ENCODE results near the gene ALKAL2. TPM values are rescaled to one million over a fixed set of nuclear protein-coding genes. Genes with fewer than 3 reads are reported as not detected.

The ALKAL2 gene
- total RNA-seq, 2 donors from 2014 or later: 0.44 to 0.53 TPM

DNA sequence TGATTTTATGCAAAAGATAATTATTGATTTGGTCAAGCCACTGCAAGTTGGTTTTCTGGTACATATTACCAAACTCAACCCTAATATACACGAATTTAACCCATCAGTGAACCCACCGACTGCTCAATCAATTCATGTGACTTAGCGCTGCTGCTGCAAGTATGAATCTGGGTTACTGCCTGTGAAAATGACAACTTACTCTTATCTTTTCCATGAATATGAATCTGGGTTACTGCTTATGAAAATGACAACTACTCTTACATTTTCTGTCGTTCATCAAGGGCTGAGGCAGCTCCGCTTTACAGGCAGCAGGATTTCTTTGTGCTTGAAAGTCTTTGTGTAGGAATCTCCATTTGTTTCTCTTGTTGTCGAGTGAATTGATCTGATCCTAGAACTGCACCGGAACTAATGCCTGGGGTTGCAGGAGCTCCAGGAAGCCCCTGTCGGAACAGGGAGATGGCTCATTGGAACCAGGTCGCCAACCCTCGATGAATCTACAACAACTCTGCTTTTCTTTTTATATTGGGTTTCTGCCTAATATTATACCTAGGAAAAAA is 22.1 kb upstream of the ALKAL2 start:
- H3K4me1 ChIP-seq (ENCODE audit: control insufficient read depth, insufficient read depth, low read length): no peaks in the 10 kb centered on the region
- no peak overlapping the region for H3K9ac ChIP-seq (ENCODE audit: extremely low read depth, low read length, poor library complexity, severe bottlenecking)
- TF ChIP-seq, protein P1, sequence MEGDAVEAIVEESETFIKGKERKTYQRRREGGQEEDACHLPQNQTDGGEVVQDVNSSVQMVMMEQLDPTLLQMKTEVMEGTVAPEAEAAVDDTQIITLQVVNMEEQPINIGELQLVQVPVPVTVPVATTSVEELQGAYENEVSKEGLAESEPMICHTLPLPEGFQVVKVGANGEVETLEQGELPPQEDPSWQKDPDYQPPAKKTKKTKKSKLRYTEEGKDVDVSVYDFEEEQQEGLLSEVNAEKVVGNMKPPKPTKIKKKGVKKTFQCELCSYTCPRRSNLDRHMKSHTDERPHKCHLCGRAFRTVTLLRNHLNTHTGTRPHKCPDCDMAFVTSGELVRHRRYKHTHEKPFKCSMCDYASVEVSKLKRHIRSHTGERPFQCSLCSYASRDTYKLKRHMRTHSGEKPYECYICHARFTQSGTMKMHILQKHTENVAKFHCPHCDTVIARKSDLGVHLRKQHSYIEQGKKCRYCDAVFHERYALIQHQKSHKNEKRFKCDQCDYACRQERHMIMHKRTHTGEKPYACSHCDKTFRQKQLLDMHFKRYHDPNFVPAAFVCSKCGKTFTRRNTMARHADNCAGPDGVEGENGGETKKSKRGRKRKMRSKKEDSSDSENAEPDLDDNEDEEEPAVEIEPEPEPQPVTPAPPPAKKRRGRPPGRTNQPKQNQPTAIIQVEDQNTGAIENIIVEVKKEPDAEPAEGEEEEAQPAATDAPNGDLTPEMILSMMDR (conservative IDR thresholded peaks at IDR 0.05): no peak
- no peaks in the 10 kb centered on the region for H3K9me3 Mint-ChIP-seq
- no peak overlapping the region for H3K4me3 Mint-ChIP-seq
- H3K4me3 ChIP-seq (ENCODE audit: low read length): no peak overlapping the region
- WGBS, 2 experiments (ENCODE audit: insufficient coverage in 1 of 2, insufficient read length in 1 of 2): 60 to 77% methylated on average over 2 to 10 of the region's 10 CpGs
- no peaks in the 10 kb centered on the region for H3K36me3 Mint-ChIP-seq (ENCODE audit: low read depth)
- no peaks in the 10 kb centered on the region for H3K36me3 ChIP-seq (ENCODE audit: control insufficient read depth, insufficient read depth, low read length)
- H3K4me1 Mint-ChIP-seq: peaks cover 14% of the 10 kb centered on the region
- H3K27me3 Mint-ChIP-seq (ENCODE audit: insufficient read depth): no peaks in the 10 kb centered on the region
- H3K27me3 ChIP-seq (ENCODE audit: control insufficient read depth, insufficient read depth, low read length, poor library complexity, severe bottlenecking): no peaks in the 10 kb centered on the region
- peak overlapping the region; percentile 91 for H3K27ac ChIP-seq (ENCODE audit: low read depth, low read length)
- no peaks in the 10 kb centered on the region for H3K9me3 ChIP-seq (ENCODE audit: control insufficient read depth, low read length)
- peak overlapping the region; percentile 87 for H3K27ac Mint-ChIP-seq
- peak; percentile 48 for DNase-seq

DNA sequence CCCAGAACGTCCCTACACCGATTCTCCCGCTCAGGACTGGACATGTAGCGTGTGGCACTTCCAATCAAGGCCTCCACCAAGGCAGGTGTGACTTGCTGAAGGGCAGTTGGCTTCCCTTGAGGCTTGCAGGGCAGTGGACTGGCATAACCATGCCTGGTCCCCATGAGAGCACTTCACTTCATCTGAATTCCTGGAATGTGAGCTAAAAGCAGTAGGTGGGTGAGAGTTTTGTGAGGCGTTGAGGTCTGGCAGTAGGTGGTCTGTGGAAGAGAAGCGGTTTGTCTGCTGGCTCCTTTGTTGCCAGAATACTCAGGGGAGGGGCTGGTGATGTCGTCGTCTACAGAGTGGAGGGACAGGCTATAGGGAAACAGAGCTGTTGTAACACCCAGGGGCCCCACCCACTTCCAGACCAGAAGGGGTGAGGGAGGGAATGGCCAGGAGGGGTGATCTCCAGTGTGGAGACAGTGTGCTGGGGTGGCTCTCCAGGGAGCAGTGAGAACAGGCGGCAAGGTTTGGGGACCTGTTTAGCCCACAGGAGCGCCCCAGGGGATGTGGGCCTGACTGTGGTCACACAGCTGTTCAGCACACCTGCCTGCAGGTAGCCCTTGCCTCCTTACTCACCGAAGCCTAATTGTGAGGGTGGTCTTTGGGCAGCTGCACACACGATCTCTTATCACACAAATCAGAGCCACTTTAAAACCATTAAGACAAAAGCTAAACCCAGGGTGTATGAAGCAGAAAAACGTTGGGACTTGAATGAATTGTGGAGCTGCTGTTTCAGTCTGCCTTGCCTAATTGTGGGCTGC is 21.5 kb upstream of the ALKAL2 start:
- no peak overlapping the region for H3K4me3 ChIP-seq (ENCODE audit: low read length)
- WGBS, 2 experiments (ENCODE audit: insufficient coverage in 1 of 2, insufficient read length in 1 of 2): 58 to 77% methylated on average over 4 to 13 of the region's 13 CpGs
- Mint-ChIP-seq H3K9me3 (no peaks in the 10 kb centered on the region), H3K27me3 (ENCODE audit: insufficient read depth) (no peaks in the 10 kb centered on the region), H3K4me1 (peaks cover 14% of the 10 kb centered on the region), H3K36me3 (ENCODE audit: low read depth) (no peaks in the 10 kb centered on the region), H3K27ac (peak overlapping the region; percentile 87), H3K4me3 (no peak overlapping the region)
- H3K27ac ChIP-seq (ENCODE audit: low read depth, low read length): peak overlapping the region; percentile 91
- H3K36me3 ChIP-seq (ENCODE audit: control insufficient read depth, insufficient read depth, low read length): no peaks in the 10 kb centered on the region
- H3K27me3 ChIP-seq (ENCODE audit: control insufficient read depth, insufficient read depth, low read length, poor library complexity, severe bottlenecking): no peaks in the 10 kb centered on the region
- H3K9ac ChIP-seq (ENCODE audit: extremely low read depth, low read length, poor library complexity, severe bottlenecking): no peak overlapping the region
- TF ChIP-seq, protein P1 (conservative IDR thresholded peaks at IDR 0.05): no peak
- H3K9me3 ChIP-seq (ENCODE audit: control insufficient read depth, low read length): no peaks in the 10 kb centered on the region
- DNase-seq: peak; percentile 97
- no peaks in the 10 kb centered on the region for H3K4me1 ChIP-seq (ENCODE audit: control insufficient read depth, insufficient read depth, low read length)

- Histone ChIP-seq H3K27ac (ENCODE audit: low read depth, low read length) (no peak overlapping the region), H3K4me1 (ENCODE audit: control insufficient read depth, insufficient read depth, low read length) (no peaks in the 10 kb centered on the region), H3K27me3 (ENCODE audit: control insufficient read depth, insufficient read depth, low read length, poor library complexity, severe bottlenecking) (no peaks in the 10 kb centered on the region), H3K36me3 (ENCODE audit: control insufficient read depth, insufficient read depth, low read length) (no peaks in the 10 kb centered on the region), H3K9ac (ENCODE audit: extremely low read depth, low read length, poor library complexity, severe bottlenecking) (no peak overlapping the region), H3K4me3 (ENCODE audit: low read length) (no peak overlapping the region), H3K9me3 (ENCODE audit: control insufficient read depth, low read length) (no peaks in the 10 kb centered on the region)
- no peak overlapping the region for H3K4me3 Mint-ChIP-seq
- no peak for DNase-seq
- H3K36me3 Mint-ChIP-seq (ENCODE audit: low read depth): no peaks in the 10 kb centered on the region
- H3K27me3 Mint-ChIP-seq (ENCODE audit: insufficient read depth): peaks cover 9% of the 10 kb centered on the region
- TF ChIP-seq, protein P1 (conservative IDR thresholded peaks at IDR 0.05): no peak
- H3K4me1 Mint-ChIP-seq: peaks cover 14% of the 10 kb centered on the region
- 88 to 90% methylated on average over 6 to 9 of the region's 9 CpGs for WGBS, 2 experiments (ENCODE audit: insufficient coverage in 1 of 2, insufficient read length in 1 of 2)
- no peak overlapping the region for H3K27ac Mint-ChIP-seq
- H3K9me3 Mint-ChIP-seq: peaks cover 16% of the 10 kb centered on the region
Measured at GRCh38 chr2:305366-305765, 17.5 kb upstream of the ALKAL2 start.

Measured in endodermal cell (in vitro differentiated cells).